Uterus (tissue), 2 donors: Measurements from ENCODE around the gene LSP1.

Source experiments
- CTCF ChIP-seq, 4 experiments: fragments of 200-600 bp in 2 of 4; fragments of 450-650 bp in 2 of 4; sonication (generic) in 2 of 4; IDR thresholded peaks; one replicate each; pipeline ENCODE4 v1.5.1; 2016 to 2019; ENCODE audit warnings: antibody characterized with exemption in 4 of 4, mild to moderate bottlenecking in 2 of 4, moderate library complexity in 1 of 4
- POLR2A ChIP-seq, 2 donors: fragments of 450-650 bp; IDR thresholded peaks; one replicate each; pipeline ENCODE4 v1.6.1; 2016; ENCODE audit warnings: antibody characterized with exemption in 2 of 2, mild to moderate bottlenecking in 1 of 2, moderate library complexity in 1 of 2

- TF ChIP-seq CTCF (IDR thresholded peaks at IDR 0.05) (no peak), POLR2A (IDR thresholded peaks at IDR 0.05) (no peak)
Observed at GRCh38 chr11:1927848-1928469, 75.1 kb downstream of the LSP1 start.
